ENCODE measurements around the gene SPNS3. TPM values are rescaled to one million over a fixed set of nuclear protein-coding genes. Genes with fewer than 3 reads are reported as not detected.

SPNS3 gene
- polyA plus RNA-seq, 1 of the 3 experiments (the other 2 are of a cell fraction) = 0.05 TPM

GRCh38 chr17:4536742-4537411 is 103.1 kb downstream of the SPNS3 start:
- TF ChIP-seq RFX5 (IDR thresholded peaks at IDR 0.05; ENCODE audit: low read length) (no peak), CHD2 (IDR thresholded peaks at IDR 0.05; ENCODE audit: low read length, partially characterized antibody) (no peak), NRF1 (IDR thresholded peaks at IDR 0.05; ENCODE audit: low read depth, low read length) (no peak), FOSL2 (IDR thresholded peaks at IDR 0.05; ENCODE audit: borderline replicate concordance, low read depth) (no peak), YY1 (IDR thresholded peaks at IDR 0.05; ENCODE audit: low read depth) (no peak), RCOR1 (IDR thresholded peaks at IDR 0.05; ENCODE audit: low read length) (no peak), TAF1 (IDR thresholded peaks at IDR 0.05; ENCODE audit: borderline replicate concordance, low read depth, low read length) (no peak), SMC3 (IDR thresholded peaks at IDR 0.05; ENCODE audit: low read depth, low read length) (no peak), NFIC (IDR thresholded peaks at IDR 0.05; ENCODE audit: borderline replicate concordance) (no peak), ZBTB33 (IDR thresholded peaks at IDR 0.05; ENCODE audit: borderline replicate concordance, low read depth) (no peak), MXI1 (IDR thresholded peaks at IDR 0.05; ENCODE audit: low read depth, low read length) (no peak), GATA2 (CRISPR knock-in tag; IDR thresholded peaks at IDR 0.05) (no peak), TCF12 (IDR thresholded peaks at IDR 0.05) (no peak), USF2 (IDR thresholded peaks at IDR 0.05; ENCODE audit: borderline replicate concordance, low read depth, low read length) (no peak), RXRA (IDR thresholded peaks at IDR 0.05; ENCODE audit: borderline replicate concordance, low read depth) (no peak), USF1 (IDR thresholded peaks at IDR 0.05; ENCODE audit: borderline replicate concordance, low read depth) (no peak), PBX3 (IDR thresholded peaks at IDR 0.05) (no peak), FOXJ3 (CRISPR knock-in tag; IDR thresholded peaks at IDR 0.05) (no peak), SIN3A (IDR thresholded peaks at IDR 0.05; ENCODE audit: borderline replicate concordance, low read depth, low read length) (no peak)
- TF ChIP-seq, protein P1, sequence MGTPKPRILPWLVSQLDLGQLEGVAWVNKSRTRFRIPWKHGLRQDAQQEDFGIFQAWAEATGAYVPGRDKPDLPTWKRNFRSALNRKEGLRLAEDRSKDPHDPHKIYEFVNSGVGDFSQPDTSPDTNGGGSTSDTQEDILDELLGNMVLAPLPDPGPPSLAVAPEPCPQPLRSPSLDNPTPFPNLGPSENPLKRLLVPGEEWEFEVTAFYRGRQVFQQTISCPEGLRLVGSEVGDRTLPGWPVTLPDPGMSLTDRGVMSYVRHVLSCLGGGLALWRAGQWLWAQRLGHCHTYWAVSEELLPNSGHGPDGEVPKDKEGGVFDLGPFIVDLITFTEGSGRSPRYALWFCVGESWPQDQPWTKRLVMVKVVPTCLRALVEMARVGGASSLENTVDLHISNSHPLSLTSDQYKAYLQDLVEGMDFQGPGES (IDR thresholded peaks at IDR 0.05; ENCODE audit: low read depth, low read length) = no peak
- Histone ChIP-seq H3K9me3 (no peaks in the 10 kb centered on the region), H3F3A (replicated peaks; ENCODE audit: insufficient read depth) (no peaks in the 10 kb centered on the region), H3K79me2 (ENCODE audit: insufficient read depth) (no peaks in the 10 kb centered on the region), H3K4me1 (ENCODE audit: control insufficient read depth in 1 of 2, insufficient read depth in 2 of 2, low read depth in 1 of 2, low read length in 1 of 2) (peaks cover 0 to 31% of the 10 kb centered on the region in 2 experiments; a peak in 1 of 4 replicates), H3K9me2 (no peaks in the 10 kb centered on the region), H2AFZ (ENCODE audit: low read depth) (no peak overlapping the region), H3K9ac (no peak overlapping the region), H3K36me3 (replicated peaks in 1 of 2; ENCODE audit: control insufficient read depth in 1 of 2, insufficient read depth in 2 of 2, low read length in 1 of 2) (peaks cover 3 to 38% of the 10 kb centered on the region in 2 experiments), H3K4me3 (ENCODE audit: low read depth in 2 of 2, low read length in 1 of 2) (no peak overlapping the region), H4K20me1 (ENCODE audit: insufficient read depth) (no peaks in the 10 kb centered on the region), H3K27me3 (ENCODE audit: insufficient read depth) (no peaks in the 10 kb centered on the region), H3K4me2 (no peak overlapping the region), H3K27ac (ENCODE audit: low read depth in 2 of 2, low read length in 1 of 2) (no peak overlapping the region)
- no peak for DNase-seq
- POLR2A ChIA-PET = interaction anchor here (0.6 to 1.6 kb wide), 3 partner anchors 15 to 113 kb away, joined by 3 to 8 read pairs (median 4); no protein-coding TSS in a partner anchor
- WGBS (ENCODE audit: low lambda C conversion rate) = 90% methylated on average over 16 of the region's 18 CpGs
- CTCF ChIA-PET = interaction anchor here (0.6 to 2.2 kb wide), 4 partner anchors 13 to 116 kb away, joined by 3 to 11 read pairs (median 6); partner anchors contain the start of gene MYBBP1A
